Calu3 (cell line): Measurements from ENCODE around the gene CIB4. TPM values are rescaled to one million over a fixed set of nuclear protein-coding genes. Genes with fewer than 3 reads are reported as not detected.

ENCODE experiments used
- BruUV-seq: library from RNA; stranded (reverse); fragments of 400-500 nt; replicated peaks from 2 replicates; lab custom pipeline; 2021; lab: Mats Ljungman, UMichigan
- CTCF ChIA-PET: fragments of 300-600 bp; sonication (Branson Sonifier 250); formaldehyde crosslinking; loops from one replicate; lab custom pipeline; 2022; ENCODE audit warnings: antibody characterized with exemption; lab: Charles Lee
- DNase-seq: peaks from one replicate; pipeline ENCODE4 v3.0.0; 2022
- H3K27ac Mint-ChIP-seq: one replicate; pipeline ENCODE4 v1.8.0; 2022; ENCODE audit warnings: mixed read lengths; ENCODE audit not compliant: unreplicated experiment
- H3K27me3 Mint-ChIP-seq: one replicate; pipeline ENCODE4 v1.8.0; 2022; ENCODE audit warnings: mixed read lengths; ENCODE audit not compliant: unreplicated experiment
- H3K36me3 Mint-ChIP-seq: one replicate; pipeline ENCODE4 v1.8.0; 2022; ENCODE audit warnings: mild to moderate bottlenecking, moderate library complexity, mixed read lengths; ENCODE audit not compliant: insufficient read depth, unreplicated experiment
- H3K4me1 Mint-ChIP-seq: one replicate; pipeline ENCODE4 v1.8.0; 2022; ENCODE audit warnings: mild to moderate bottlenecking, low read depth, mixed read lengths; ENCODE audit not compliant: unreplicated experiment
- H3K4me3 Mint-ChIP-seq: one replicate; pipeline ENCODE4 v1.8.0; 2022; ENCODE audit warnings: mild to moderate bottlenecking, low read depth, moderate library complexity, mixed read lengths; ENCODE audit not compliant: unreplicated experiment
- H3K9me3 Mint-ChIP-seq: one replicate; pipeline ENCODE4 v1.8.0; 2022; ENCODE audit warnings: low read depth, mixed read lengths; ENCODE audit not compliant: unreplicated experiment
- intact Hi-C: fragments of 100-400 bp; cut with micrococcal nuclease; formaldehyde crosslinking; loops from one replicate; pipeline ENCODE4 v1.10.0; 2022; ENCODE audit not compliant: unreplicated experiment
- total RNA-seq: library from RNA; stranded (reverse); gene quantifications from 2 replicates; pipeline ENCODE4 v1.2.3, GENCODE V29; 2022
- TF ChIP-seq, protein P1 (sequence below): fragments of 200-600 bp; IDR thresholded peaks from one replicate; pipeline ENCODE4 v1.8.0; 2022; ENCODE audit warnings: antibody characterized with exemption; ENCODE audit not compliant: unreplicated experiment

CIB4 gene
- total RNA-seq, 1 experiment from 2014 or later: not detected

DNA sequence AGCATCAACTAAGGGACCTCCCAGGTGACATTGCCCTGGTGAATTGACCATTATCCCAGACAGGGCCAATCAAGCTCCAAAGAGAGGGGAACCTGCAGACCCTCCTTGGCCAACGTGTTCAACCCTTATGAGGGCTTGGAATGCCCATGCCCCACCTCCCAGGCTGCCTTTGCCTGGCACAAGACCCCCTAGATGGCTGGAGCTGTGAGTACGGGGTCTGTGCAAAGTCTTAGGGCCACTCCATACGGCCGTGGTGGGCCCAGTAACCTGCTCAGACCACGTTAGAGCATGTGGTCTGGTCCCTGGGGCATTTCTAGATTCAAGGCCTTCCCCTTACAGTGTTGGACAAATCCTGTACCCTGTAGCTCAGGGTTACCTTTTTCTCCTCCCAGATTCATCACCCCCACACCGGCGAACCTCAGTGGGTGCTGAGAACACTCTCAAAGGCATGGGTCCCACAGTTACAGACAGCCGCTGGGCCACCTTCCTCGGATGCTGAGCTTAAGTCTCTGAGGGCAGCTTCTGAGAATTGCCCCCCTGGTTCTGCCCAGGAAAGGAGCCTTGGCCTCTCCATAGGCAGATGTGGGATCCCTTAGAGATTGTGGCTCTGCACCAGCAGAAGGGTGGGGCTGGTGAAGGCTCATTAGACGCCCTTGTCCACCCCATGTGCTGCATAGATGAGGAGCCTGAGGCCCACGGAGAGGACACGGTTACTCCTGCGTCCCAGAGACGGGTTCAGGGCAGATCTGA is 33.0 kb upstream of the CIB4 start:
- intact Hi-C loops: no loop called here
- CTCF ChIA-PET: no interaction called here
- TF ChIP-seq, protein P1, sequence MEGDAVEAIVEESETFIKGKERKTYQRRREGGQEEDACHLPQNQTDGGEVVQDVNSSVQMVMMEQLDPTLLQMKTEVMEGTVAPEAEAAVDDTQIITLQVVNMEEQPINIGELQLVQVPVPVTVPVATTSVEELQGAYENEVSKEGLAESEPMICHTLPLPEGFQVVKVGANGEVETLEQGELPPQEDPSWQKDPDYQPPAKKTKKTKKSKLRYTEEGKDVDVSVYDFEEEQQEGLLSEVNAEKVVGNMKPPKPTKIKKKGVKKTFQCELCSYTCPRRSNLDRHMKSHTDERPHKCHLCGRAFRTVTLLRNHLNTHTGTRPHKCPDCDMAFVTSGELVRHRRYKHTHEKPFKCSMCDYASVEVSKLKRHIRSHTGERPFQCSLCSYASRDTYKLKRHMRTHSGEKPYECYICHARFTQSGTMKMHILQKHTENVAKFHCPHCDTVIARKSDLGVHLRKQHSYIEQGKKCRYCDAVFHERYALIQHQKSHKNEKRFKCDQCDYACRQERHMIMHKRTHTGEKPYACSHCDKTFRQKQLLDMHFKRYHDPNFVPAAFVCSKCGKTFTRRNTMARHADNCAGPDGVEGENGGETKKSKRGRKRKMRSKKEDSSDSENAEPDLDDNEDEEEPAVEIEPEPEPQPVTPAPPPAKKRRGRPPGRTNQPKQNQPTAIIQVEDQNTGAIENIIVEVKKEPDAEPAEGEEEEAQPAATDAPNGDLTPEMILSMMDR: no peak

DNA sequence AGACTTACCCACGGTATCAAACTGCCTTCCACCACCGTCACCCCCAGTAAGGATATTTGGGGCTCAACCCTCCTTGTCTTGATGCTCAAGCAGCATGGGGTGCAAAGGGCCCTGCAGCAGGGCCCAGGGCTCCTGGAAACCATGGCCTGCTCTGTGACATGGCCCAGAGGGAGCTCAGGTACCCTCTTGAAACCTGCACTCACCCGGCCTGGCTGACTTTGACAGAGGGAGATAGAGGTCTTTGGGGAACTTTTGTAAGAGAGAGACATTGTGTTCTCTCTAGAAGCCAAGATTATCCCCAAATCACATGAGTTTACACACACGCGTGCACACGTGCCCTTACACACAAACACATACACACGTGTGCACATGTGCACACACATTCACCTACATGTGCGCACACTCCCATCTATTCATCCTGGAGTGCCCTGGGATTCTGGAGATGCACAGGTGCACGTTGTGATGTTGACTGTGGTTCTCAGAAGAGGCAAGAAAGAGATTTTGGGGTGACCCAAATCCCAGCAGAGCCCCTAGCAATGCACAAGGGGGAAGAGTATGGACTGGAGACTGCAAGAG is 31.7 kb upstream of the CIB4 start:
- DNase-seq: no peak
- Mint-ChIP-seq H3K27me3 (peaks cover 81% of the 10 kb centered on the region), H3K4me1 (peaks cover 11% of the 10 kb centered on the region), H3K27ac (no peak overlapping the region), H3K9me3 (no peaks in the 10 kb centered on the region), H3K36me3 (no peaks in the 10 kb centered on the region), H3K4me3 (no peak overlapping the region)
- intact Hi-C loops: no loop called here
- CTCF ChIA-PET: no interaction called here
- TF ChIP-seq, protein P1: no peak
- no TSS peak for BruUV-seq

More for the DNA sequence above, 33.0 kb upstream of the CIB4 start:
- no peak overlapping the region for H3K4me3 Mint-ChIP-seq
- peaks cover 9% of the 10 kb centered on the region for H3K4me1 Mint-ChIP-seq
- no peak for DNase-seq
- no peaks in the 10 kb centered on the region for H3K36me3 Mint-ChIP-seq
- no peaks in the 10 kb centered on the region for H3K9me3 Mint-ChIP-seq
- no peak overlapping the region for H3K27ac Mint-ChIP-seq
- no TSS peak for BruUV-seq
- peaks cover 81% of the 10 kb centered on the region for H3K27me3 Mint-ChIP-seq

DNA sequence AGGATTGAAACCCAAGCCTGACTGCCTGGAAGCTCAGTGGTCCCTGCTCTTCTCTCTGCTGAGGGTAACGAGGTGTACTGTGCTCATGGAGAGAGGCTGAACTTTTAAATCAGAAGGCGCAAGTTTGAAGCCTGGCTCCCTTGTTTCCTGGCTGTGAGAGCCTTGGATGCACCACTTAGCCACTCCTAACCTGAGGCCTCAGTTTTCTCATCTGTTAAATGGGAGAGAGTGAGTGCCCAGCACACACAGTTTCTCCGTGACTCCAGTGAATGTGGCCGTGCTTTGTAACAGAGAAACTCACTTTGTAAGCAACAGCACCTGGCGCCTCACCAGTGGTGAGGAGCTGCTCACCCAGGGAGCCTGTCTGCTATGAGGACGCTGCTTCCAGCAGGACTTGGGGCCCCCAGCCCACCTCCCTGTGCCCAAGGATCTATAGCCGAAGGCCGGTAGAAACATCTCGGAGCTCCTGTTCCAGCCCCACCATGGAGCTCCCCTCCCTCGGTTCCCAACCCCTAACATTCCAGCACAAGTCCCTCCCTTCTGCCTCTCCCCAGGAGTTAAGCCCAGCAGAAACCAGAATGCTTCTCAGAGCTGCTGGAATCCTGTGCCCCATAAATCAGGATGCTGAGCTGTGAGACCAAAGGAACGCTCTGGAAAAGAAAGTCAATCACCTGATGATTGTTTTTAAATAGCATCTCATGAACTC is 31.1 kb upstream of the CIB4 start:
- Mint-ChIP-seq H3K9me3 (no peaks in the 10 kb centered on the region), H3K4me1 (peaks cover 11% of the 10 kb centered on the region)
- CTCF ChIA-PET: no interaction called here

DNA sequence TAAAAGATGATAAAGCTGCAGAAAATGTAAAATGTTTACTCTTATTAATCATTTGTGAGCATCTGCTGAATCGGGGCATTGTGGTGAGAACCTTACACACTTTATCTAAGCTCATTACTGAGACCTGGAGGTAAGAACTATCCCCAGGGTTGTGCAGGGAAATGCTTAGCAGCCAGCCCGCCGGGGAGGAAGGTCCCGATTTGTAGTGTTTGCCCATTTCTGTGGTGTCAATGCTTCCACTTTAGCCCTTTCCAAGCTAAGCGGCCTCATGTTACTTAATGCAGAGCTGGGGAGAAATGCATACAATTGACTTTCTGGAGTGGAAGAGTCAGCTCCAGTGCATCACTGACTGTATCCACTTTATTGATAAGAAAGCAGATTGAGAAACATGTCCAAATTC is 30.5 kb upstream of the CIB4 start:
- H3K27ac Mint-ChIP-seq: no peak overlapping the region
- no peaks in the 10 kb centered on the region for H3K36me3 Mint-ChIP-seq
- H3K4me1 Mint-ChIP-seq: peaks cover 11% of the 10 kb centered on the region
- H3K9me3 Mint-ChIP-seq: no peaks in the 10 kb centered on the region
- H3K4me3 Mint-ChIP-seq: no peak overlapping the region
- TF ChIP-seq, protein P1: no peak
- CTCF ChIA-PET: no interaction called here
- BruUV-seq: no TSS peak
- intact Hi-C loops: no loop called here
- peaks cover 81% of the 10 kb centered on the region for H3K27me3 Mint-ChIP-seq
- no peak for DNase-seq

More for the DNA sequence above, 31.1 kb upstream of the CIB4 start:
- DNase-seq: no peak
- no TSS peak for BruUV-seq
- TF ChIP-seq, protein P1: no peak
- intact Hi-C loops: no loop called here
- H3K27ac Mint-ChIP-seq: no peak overlapping the region
- H3K27me3 Mint-ChIP-seq: peaks cover 81% of the 10 kb centered on the region
- H3K36me3 Mint-ChIP-seq: no peaks in the 10 kb centered on the region
- H3K4me3 Mint-ChIP-seq: no peak overlapping the region
